Activated CD8-positive, alpha-beta memory T cell treated with anti-CD3 and anti-CD28 coated beads, Interleukin-2, amount 50 U/mL, for 1 hour (primary cell): ENCODE data around the gene SLC1A4.
"Not testable (repeated sequence)": the region's sequence is repeated elsewhere in the genome, so short reads cannot be mapped to it uniquely, and the experiment has no call there.

Source experiments
- DNase-seq: peaks from one replicate; pipeline ENCODE4 v3.0.0-alpha.2; 2020; ENCODE audit errors: extremely low read depth

The SLC1A4 gene

DNA sequence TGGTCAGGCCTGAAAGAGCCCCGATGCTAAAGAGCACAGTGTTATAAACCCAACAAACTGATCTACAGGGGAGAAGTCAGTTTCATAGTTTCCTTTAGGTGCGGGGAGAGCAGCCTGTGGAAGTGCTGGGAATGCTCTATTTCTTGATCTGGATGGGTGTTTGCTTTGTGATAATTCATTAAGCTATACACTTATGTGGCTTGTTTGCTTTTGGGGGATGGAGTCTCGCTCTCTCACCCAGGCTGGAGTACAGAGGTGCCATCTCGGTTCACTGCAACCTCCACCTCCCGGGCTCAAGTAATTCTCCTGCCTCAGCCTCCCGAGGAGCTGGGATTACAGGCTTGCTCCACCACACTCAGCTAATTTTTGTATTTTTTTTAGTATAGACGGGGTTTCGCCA lies 37.0 kb downstream of the SLC1A4 start:
- DNase-seq = no peak

DNA sequence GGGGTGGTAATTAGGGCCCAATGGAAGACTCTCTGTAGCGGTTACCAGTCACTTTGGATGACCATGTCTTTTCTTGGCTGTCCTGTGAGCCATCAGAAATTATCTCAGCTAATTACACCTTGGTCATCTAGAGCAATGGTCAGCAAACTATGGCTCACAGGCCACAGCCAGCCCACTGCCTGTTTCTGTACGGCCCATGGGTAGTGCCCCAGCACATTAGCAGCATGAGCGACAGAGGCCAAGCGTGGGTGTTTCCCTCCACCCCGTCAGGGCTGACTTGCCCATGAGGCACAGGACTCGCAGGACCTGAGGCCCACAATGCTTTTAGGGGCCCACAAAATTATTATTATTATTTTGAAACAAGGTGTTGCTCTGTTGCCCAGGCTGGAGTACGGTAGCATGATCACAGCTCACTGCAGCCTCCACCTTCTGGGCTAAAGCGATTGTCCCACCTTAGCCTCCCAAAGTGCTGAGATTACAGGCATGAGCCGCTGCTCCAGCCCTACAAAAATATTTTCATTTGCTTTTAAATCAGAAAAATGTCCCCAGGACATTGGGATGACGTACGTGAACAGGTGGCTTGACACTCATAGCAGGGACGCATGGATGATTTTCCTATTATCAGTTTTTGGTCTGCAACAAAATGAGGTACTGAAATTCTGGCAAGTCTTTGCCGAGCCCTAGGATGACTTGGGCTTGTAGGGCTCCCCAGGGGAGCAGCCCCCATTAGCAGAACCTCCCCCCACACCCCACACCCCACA lies 37.7 kb downstream of the SLC1A4 start:
- DNase-seq = no peak

DNA sequence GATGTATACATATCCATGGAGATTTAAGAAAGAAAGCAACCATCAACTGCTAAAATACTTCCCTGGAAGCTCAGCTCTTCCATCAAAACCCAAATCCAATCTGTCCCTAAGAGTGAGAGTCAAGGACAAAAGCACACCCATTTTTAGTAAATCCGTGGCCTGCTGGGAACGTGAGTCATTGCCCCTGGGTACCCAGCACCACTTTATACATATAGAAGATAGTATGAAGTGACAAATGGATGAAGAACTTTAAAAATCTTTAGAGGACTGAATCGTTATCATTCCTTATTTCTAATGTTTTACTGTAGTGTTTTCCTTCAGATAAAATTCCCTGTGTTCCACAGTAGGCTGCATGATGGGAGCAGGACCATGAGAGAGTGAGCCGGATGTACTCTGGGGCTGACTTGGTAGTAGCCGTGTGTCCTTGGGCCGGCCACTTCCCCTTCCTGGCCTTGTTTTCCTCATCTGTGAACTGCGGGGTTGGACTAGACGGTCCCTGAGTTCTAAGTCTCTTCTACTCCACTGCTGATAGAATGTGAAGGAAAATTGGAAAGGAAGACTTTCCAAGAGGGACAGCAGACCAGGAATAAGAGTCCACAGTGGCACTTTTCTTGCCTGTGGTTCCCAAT lies 38.5 kb downstream of the SLC1A4 start:
- DNase-seq = no peak

DNA sequence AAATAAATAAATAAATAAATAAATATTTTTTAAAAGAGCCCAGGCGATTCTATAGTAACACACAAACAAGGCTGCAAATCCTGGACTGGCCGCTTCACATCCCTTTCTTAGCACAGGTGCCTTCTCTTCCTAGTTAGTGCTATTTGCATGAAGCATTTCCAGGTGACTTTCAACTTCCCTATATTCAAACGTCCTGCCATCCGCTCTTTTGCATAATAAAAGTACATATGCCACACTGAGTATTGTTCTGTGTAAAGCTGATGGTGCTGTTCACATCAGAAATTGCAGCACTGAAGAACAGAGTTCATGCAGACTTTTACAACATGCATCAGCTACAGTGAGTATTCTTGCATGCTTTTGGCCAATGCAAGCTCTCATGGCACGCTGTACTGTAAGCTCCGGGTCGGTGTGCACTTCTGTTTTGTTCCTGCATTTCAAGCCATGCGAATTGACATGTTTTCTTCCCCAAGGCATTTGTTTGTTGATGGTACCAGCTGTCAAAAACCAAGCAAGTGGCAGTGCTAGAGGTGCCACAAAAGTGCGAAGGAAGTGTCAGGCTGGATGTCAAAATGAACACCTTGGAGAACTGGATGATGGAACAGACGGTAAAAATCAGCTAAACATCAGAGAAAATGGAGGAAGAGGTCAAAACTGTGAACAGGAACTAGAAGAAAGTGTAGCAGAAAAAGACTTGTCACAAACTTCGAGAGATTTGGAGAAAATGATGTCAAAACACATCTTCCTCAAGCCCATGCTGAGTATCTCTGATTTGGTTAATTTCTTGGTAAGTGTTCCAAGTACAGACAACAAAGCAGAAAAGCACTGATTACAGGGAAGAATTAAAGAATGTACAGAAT lies 41.5 kb downstream of the SLC1A4 start:
- no peak for DNase-seq

DNA sequence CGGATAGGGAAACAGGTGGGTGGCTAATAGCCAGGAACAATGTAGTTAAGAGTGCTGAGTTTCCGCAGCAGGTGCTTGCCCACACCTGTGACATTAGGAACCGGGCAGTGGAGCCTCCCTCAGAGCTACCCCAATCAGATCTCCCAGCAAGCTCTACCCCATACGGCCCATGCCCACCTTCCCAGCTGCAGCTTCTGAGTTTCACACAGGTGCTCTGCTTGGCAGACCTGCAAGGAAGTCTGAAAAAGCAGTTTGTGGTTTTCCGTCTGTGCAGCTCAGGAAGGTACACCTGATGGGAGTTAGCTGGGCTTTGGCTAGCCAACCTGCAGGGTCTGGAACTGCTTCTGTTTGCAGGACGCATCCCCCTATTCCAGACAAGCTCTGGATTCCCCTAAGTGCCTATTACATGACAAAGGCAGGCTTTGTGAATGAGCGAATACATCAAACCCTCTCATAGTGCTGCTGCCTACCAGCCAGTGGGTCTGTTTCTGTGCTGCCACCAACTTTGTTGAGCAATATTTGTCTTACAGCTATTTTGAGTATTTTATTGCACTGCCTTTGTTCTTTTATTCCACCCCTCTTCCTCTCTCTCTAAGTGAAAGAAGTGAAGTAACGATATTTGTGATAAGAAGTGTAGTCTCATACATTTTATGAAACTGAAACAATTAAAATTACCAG lies 42.3 kb downstream of the SLC1A4 start:
- DNase-seq = no peak

DNA sequence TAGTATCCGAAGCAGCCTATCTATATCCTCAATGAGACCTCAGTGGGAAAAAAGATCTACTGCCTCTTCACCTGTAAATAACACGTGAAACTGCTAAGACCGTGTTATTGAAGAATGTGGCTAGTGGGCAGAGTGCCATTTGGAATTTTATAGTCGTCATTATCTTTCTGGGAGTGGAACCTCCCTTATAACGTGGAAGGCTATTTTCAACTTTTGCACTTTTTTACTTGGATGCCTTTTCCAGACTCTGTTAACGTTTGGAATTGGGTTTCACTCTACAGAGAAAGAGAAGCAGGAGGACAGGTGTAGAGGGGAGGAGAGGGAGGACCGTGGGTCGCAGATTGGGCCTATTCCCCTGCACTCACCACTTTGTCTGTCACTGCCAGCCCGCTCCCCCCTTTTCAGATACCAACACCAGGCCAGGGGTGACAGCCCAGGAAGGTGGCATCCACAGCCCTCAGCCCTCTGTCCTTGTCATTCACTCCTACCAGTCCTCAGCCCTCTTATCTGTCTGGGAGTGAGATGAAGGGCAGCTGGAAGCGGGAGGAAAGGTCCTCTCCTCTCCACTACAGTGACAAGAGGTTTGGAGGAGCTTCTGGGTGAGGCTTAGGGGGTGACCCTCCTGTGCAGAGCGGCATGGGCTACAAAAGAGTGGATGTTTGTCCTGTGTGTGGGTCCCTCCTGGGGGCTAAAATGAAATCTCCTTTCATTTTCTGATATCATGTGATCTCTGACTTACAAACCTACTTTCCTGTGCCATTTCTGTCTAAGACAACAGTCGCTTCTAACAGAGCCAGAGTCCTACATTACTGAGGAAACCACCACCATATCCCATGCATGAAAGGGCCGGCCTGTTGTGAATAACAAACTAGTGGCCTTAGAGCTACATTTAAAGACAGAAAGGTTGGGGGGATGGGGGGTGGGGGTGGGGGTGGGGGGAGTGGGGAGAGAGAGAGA lies 43.1 kb downstream of the SLC1A4 start:
- DNase-seq = no peak

DNA sequence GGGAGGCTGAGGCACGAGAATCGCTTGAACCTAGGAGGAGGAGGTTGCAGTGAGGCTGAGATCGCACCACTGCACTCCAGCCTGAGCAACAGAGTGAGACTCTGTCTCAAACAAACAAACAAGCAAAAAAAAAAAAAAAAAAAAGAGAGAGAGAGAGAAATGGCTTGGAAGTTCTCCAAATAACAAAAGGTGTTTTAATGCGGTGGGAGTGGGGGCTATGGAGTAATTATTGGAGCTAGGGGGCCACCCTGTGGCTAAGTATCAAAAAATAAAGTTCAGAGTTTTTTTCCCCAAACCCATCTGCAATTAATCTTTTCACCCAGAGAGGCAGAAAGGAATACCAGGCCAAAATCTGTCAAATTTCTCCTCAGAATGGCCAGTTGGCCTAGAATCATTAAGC lies 44.0 kb downstream of the SLC1A4 start:
- no peak for DNase-seq

DNA sequence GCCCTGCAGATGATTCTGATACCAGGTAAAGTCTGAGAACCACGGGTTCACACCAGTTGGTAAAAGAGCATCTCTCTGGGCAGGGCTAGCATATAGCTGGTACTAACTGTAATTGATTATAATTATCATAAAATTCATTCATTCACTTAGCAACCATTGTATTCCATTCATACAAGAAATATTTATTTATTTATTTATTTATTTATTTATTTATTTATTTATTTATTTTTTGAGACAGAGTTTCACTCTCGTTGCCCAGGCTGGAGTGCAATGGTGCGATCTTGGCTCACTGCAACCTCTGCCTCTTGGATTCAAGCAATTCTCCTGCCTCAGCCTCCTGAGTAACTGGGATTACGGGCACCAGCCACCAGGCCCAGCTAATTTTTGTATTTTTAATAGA lies 44.5 kb downstream of the SLC1A4 start:
- DNase-seq = not testable (repeated sequence)

DNA sequence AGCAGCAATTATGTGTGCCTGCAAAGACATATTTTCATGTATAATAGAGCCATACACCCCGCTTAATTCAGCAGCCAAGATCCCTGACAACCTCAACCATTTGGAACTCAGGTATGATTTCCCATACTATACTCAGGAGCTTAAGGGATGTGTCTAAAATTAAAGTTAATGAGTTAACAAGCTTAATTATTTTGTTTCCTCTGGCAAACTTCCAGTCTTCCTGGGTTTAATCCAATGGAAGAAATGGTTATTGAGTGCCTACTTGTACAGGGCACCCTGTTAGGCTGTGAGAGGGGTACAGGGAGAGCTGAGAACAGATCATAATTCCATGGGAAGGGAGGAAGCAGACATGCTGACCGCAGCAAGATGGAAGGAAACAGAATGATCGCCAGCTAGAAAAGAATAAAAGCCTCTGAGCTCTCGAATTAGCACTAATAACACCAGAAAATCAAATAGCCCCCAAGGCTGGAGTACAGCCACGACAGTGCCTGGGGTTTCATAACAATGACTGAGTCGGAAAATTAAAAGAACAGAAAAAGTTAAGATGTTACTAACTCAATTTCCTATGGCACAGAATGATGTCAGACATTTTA lies 46.2 kb downstream of the SLC1A4 start:
- DNase-seq = no peak

DNA sequence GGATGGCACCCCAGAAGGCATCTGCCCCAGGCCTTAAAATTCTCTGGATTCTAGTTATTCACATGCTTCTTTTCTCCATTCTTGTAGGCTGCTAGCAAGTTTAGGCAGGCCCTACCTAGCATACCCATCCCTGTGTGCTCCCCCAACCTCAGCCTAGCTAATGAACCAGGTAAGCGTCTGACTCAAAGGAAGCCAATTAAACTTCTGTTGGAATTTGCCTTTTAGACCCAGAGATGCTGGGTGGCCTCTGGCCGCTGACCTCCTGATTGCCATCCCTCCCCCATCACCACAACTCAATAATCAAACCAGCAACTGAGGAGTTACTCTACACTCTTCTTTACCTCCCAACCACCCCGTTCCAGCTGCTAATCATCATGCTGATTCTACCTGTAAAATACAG lies 48.0 kb downstream of the SLC1A4 start:
- DNase-seq = no peak

DNA sequence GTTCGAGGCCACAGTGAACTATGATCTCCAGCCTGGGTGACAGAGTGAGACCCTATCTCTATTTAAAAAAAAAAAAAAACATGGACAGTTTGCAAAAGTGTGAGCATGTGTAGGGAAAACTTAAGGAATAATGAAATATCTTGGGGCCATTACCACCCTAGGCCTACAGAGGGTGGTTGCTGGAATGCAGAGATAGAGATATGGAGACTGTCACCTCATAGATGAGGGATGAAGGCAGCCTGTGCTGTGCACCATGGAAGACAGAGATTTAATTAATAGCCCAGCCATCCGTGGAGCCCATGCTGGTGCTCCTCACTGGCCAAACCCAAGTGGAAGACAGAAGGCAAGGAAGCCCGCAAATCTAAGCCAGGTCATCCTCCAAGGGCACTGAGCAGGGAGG lies 50.4 kb downstream of the SLC1A4 start:
- no peak for DNase-seq

DNA sequence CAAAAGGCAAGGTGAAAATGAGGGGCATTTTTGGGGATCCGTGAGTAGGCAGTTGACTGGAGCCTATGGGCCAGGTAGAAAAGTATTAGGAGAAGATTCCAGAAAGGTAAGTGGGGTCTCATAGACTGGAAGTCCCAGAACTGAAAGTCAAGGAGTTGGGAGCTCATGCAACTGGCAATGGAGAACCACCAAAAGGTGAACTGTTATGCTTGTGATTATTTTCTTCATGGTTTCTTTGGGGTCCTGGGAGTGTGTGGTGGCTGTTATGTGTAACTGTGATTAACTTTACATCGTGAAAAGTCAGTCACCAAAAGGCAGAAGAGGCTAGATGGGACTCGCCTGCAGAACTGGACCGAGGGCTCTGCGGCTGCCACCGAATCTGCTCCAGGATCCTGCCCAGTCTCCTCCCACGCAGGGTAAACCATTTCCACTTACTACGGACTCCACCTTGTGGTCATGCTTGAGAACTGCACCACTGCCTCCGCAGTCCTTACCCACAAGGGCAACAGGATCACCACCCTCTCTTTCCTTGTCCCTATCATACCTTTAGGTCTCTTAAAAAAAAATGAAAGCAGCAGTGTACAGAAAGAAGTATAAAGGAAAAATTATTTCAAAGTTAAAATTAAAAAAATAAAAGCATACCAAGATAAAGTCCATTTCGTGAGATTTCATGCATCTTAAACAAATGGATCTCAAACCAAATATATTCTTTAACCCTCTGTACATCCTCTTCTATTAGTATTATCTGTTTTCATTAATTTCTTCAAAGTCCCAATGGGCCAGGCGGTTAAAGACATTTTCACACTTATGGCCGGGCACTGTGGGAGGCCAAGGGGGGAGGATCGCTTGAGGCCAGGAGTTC lies 51.4 kb downstream of the SLC1A4 start:
- DNase-seq = peak; percentile 40

DNA sequence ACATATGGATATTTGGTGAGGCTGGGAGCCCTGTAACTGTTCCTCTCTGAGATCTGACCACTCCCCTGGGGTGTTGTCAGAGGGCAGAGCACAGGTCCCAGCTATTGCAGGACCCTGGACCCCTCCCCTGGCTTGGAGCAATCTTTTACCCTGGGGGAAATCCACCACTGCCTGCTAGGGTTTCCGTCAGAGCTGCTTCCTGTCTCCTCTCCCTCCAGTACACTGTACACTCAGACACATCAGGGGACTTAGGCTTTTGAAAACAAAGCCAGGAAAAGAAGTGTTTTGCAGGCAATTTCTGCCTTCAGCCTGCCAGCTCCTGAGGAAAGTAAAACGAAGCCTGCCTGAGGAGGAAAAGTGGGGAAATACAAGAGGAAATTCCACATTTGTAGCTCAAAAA lies 53.8 kb downstream of the SLC1A4 start:
- DNase-seq = no peak

DNA sequence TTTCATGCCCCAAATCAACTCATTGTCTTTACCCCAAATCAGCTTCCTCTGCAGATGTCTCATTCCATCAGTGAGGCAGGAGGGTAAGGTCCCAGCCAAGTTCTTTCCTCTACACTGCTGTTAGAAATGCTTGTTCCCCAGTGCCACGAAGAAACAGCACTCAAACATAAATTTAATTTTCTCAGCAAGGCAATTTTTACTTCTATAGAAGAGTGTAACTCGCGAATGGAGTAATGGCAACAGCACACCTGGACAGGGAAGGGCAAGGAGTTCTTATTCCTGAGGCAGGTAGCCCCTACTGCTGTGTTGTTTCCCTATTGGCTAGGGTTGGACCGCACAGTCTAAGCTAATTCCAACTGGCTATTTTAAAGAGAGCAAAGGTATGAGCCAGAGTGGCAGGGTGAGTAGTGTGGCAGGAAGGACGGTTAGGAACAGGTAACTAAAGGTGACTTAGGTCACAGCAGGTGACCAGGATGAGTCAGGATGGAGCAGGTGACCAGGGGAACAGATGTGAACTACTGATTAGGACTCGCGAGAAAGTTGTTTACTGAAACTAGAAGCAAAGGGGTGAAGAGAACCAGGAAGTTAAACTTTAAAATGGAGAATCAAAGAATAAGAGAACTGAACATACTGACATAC lies 55.0 kb downstream of the SLC1A4 start:
- DNase-seq = no peak

DNA sequence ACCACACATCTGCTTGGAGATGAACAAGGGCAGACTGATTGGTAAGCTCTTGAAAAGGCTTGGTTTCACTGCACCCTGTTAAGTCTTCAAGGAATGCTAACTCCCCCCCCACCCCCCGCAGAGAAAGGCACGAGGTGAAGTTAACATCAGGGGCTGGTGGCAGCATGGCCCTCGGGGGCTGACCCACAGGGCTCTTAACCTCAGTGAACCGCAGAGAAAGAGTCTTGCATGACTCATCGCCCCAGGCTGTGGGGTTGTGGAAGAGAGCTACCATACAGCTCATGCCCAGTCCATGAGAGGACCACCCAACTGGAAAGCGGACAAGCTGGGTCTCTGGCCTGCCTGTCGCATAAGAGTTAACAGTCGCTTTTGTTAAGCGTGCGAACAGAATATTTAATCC lies 56.5 kb downstream of the SLC1A4 start:
- no peak for DNase-seq

DNA sequence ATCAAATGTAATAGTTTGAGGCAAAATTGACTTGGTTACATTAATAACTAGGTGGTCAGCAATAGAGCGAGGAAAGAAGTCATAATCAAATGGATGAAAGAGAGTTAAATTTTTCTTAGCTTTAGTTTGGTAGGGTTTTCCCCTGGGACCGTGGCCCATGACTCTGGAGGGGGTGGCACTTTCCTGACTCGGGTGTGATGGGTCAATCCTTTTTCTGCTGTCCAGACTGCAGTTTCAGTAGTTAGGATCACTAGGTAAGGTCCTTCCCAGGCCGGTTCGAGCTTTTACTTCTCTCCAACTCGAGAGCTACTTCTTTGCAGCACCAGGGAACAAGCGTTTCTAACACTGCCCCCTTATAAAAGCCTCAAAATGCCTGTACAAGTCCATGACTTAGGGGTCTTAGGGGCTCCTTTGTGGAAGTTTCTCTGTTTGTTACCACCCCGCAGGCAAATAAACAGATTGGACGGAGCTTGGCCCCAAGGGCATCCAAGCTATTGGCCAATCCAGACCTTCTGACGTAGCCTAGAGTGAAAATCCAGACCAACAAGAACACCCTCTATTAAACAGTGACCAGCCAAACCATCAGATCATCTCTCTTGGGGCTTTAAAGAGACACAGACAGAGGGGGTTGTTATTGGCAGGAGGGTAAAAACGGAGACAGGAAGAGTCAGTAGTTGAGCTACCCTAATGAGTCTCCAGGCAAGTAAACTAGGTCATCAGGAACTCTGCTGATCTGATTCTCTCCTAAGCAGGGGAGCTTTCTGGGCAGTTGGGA lies 57.6 kb downstream of the SLC1A4 start:
- no peak for DNase-seq

DNA sequence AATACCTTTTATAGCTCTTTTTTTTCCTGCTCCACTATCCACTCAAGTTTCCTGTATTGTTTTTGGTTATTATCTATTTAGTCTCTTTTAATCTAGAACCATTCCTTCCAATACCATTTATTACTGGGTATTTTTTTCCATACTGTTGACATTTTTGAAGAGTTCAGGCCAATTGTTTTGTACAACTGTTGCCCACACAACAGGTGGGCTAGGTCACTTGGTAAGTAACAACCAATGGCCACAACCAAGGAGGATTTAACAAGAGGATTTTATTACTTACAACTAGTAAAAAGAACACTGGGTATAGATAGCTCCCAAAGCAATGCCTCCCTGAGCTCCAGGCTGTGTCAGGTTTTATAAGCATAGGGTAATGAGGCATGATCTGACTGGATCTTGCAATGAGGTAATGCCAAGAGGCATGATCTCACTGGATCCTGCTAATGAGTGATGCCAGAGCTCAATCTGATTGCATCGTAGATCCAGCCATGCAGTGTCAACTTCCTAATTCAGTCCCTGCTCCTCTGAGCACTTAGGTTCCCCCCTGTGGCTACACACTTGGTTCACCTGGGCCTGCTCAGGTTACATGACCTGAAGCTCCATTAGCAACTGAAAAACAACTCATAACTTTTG lies 59.9 kb downstream of the SLC1A4 start:
- no peak for DNase-seq

DNA sequence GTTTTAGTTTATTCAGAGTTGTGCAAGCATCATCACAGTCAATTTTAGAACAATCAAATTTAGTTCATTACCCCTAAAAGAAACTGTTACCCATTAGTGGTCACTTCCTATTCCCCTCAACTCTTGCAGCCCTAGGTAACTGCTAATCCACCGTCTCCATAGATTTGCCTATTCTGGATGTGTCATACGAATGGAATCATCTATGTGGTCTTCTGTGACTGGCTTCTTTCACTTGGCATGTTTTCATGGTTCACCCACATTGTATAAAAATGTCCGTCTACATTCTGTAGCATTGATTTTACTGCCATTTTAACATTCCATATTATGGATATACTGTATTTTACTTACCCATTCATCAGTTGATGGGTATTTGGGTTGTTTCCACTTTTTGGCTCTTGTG lies 61.7 kb downstream of the SLC1A4 start:
- DNase-seq = no peak
